Mesenchymal stem cell (in vitro differentiated cells and primary cell): ENCODE results near the gene RIMKLB.

Experiments
- DNase-seq: peaks from one replicate; pipeline ENCODE4 v3.0.0-alpha.2; 2013
- H2AFZ ChIP-seq: one replicate; pipeline ENCODE4 v1.6.1; 2013; ENCODE audit warnings: low read depth, mild to moderate bottlenecking, control low read depth, inconsistent platforms, low read length, moderate library complexity
- H2AK5ac ChIP-seq: 2 replicates; pipeline ENCODE4 v1.6.1; 2013; ENCODE audit warnings: low read length, moderate library complexity, mild to moderate bottlenecking, inconsistent platforms; ENCODE audit not compliant: severe bottlenecking
- H2BK120ac ChIP-seq: one replicate; pipeline ENCODE4 v1.6.1; 2013; ENCODE audit warnings: low read depth, mild to moderate bottlenecking, inconsistent platforms, low read length, moderate library complexity
- H2BK12ac ChIP-seq, 2 experiments: one replicate each; pipeline ENCODE4 v1.6.1; 2013; ENCODE audit warnings: inconsistent platforms in 2 of 2, low read length in 2 of 2, mild to moderate bottlenecking in 2 of 2, moderate library complexity in 2 of 2, control low read depth in 1 of 2
- H2BK15ac ChIP-seq: one replicate; pipeline ENCODE4 v1.6.1; 2013; ENCODE audit warnings: mild to moderate bottlenecking, low read depth, inconsistent platforms; ENCODE audit not compliant: poor library complexity, severe bottlenecking
- H2BK5ac ChIP-seq: 2 replicates; pipeline ENCODE4 v1.6.1; 2013; ENCODE audit warnings: low read depth, mild to moderate bottlenecking, low read length, control low read depth, inconsistent platforms; ENCODE audit not compliant: poor library complexity, severe bottlenecking
- H3K14ac ChIP-seq, 2 experiments: one replicate each; pipeline ENCODE4 v1.6.1; 2013; ENCODE audit warnings: inconsistent platforms in 2 of 2, low read length in 2 of 2, control low read depth in 1 of 2, mild to moderate bottlenecking in 1 of 2, moderate library complexity in 1 of 2
- H3K18ac ChIP-seq, 2 experiments: one replicate each; pipeline ENCODE4 v1.6.1; 2013; ENCODE audit warnings: inconsistent platforms in 2 of 2, low read length in 2 of 2, control low read depth in 1 of 2, low read depth in 1 of 2, mild to moderate bottlenecking in 1 of 2
- H3K23ac ChIP-seq, 2 experiments: one replicate each; pipeline ENCODE4 v1.6.1; 2013; ENCODE audit warnings: inconsistent platforms in 2 of 2, low read length in 2 of 2, mild to moderate bottlenecking in 2 of 2, moderate library complexity in 2 of 2, control low read depth in 1 of 2
- H3K27ac ChIP-seq: 2 replicates; pipeline ENCODE4 v1.5.1; 2013; ENCODE audit warnings: mild to moderate bottlenecking, moderate library complexity, low read length, control low read depth, inconsistent platforms; ENCODE audit not compliant: poor library complexity, severe bottlenecking
- H3K27me3 ChIP-seq, 2 experiments: 2 replicates each; pipeline versions ENCODE4 v1.6.1 to v1.7.0; 2013; ENCODE audit warnings: low read length in 2 of 2, mild to moderate bottlenecking in 2 of 2, moderate library complexity in 2 of 2, control low read depth in 1 of 2, inconsistent platforms in 1 of 2; ENCODE audit not compliant: control insufficient read depth in 1 of 2, insufficient read depth in 1 of 2
- H3K36me3 ChIP-seq, 2 experiments: 2 replicates each; pipeline versions ENCODE4 v1.6.1 to v1.7.0; 2013; ENCODE audit warnings: low read length in 2 of 2, control low read depth in 1 of 2, inconsistent platforms in 1 of 2, low read depth in 1 of 2, mild to moderate bottlenecking in 1 of 2; ENCODE audit not compliant: insufficient read depth in 2 of 2, control insufficient read depth in 1 of 2
- H3K4ac ChIP-seq, 2 experiments: one replicate each; pipeline ENCODE4 v1.6.1; 2013; ENCODE audit warnings: inconsistent platforms in 2 of 2, low read length in 2 of 2, mild to moderate bottlenecking in 2 of 2, moderate library complexity in 2 of 2, control low read depth in 1 of 2, low read depth in 1 of 2
- H3K4me1 ChIP-seq: 2 replicates; pipeline ENCODE4 v1.6.1; 2013; ENCODE audit warnings: low read depth, low read length, control low read depth; ENCODE audit not compliant: control insufficient read depth, insufficient read depth
- H3K4me2 ChIP-seq: 2 replicates; pipeline ENCODE4 v1.6.1; 2013; ENCODE audit warnings: low read length, mild to moderate bottlenecking, inconsistent platforms; ENCODE audit not compliant: poor library complexity, severe bottlenecking
- H3K4me3 ChIP-seq, 2 experiments: 2 replicates each; pipeline versions ENCODE4 v1.5.1 to v1.7.0; 2013; ENCODE audit warnings: low read length in 2 of 2, mild to moderate bottlenecking in 2 of 2, control low read depth in 1 of 2, low read depth in 1 of 2; ENCODE audit not compliant: insufficient read depth in 1 of 2
- H3K79me1 ChIP-seq: replicated peaks from 2 replicates; pipeline ENCODE4 v1.6.1; 2013; ENCODE audit warnings: mild to moderate bottlenecking, control low read depth, low read length, inconsistent platforms; ENCODE audit not compliant: poor library complexity, severe bottlenecking
- H3K9ac ChIP-seq: 2 replicates; pipeline ENCODE4 v1.7.0; 2013; ENCODE audit warnings: mild to moderate bottlenecking, low read length, moderate library complexity
- H3K9me3 ChIP-seq: 2 replicates; pipeline ENCODE4 v1.7.0; 2013; ENCODE audit warnings: mild to moderate bottlenecking, low read length; ENCODE audit not compliant: control insufficient read depth
- H4K8ac ChIP-seq: one replicate; pipeline ENCODE4 v1.6.1; 2013; ENCODE audit warnings: inconsistent platforms, mild to moderate bottlenecking, low read length, moderate library complexity
- H4K91ac ChIP-seq: one replicate; pipeline ENCODE4 v1.6.1; 2013; ENCODE audit warnings: mild to moderate bottlenecking, low read length, inconsistent platforms
- WGBS: methylation state at CpG from one replicate; pipeline ENCODE4 v1.1.7; 2013; ENCODE audit warnings: mixed read lengths; 5-methylcytosine and 5-hydroxymethylcytosine counted together

Gene RIMKLB

GRCh38 chr12:8689681-8690080 lies 8.1 kb upstream of the RIMKLB start:
- Histone ChIP-seq H2AFZ (no peak overlapping the region), H3K9me3 (no peaks in the 10 kb centered on the region), H4K91ac (no peak overlapping the region), H3K9ac (no peak overlapping the region), H3K4me1 (no peaks in the 10 kb centered on the region), H3K4ac (no peak overlapping the region), H3K23ac (no peak overlapping the region), H3K14ac (no peak overlapping the region), H4K8ac (no peak overlapping the region), H2AK5ac (no peak overlapping the region), H3K4me3 (no peak overlapping the region), H3K36me3 (no peaks in the 10 kb centered on the region), H3K79me1 (no peaks in the 10 kb centered on the region), H3K27ac (no peak overlapping the region), H2BK15ac (no peak overlapping the region), H3K4me2 (no peak overlapping the region), H3K18ac (no peak overlapping the region), H3K27me3 (no peaks in the 10 kb centered on the region), H2BK120ac (no peak overlapping the region), H2BK12ac (no peak overlapping the region), H2BK5ac (no peak overlapping the region)
- no peak for DNase-seq
- WGBS, result 84% methylated on average over 1 of the region's 4 CpGs

GRCh38 chr12:8692573-8692972 lies 5.2 kb upstream of the RIMKLB start:
- Histone ChIP-seq H2AFZ (no peak overlapping the region), H3K9me3 (no peaks in the 10 kb centered on the region), H3K9ac (peak overlapping the region; percentile 54), H3K4me1 (peaks cover 2% of the 10 kb centered on the region), H3K18ac (no peak overlapping the region), H2BK12ac (no peak overlapping the region), H3K4me3 (no peak overlapping the region), H3K27me3 (no peaks in the 10 kb centered on the region), H3K27ac (peak overlapping the region; percentile 21), H3K4me2 (no peak overlapping the region), H3K23ac (no peak overlapping the region), H2BK5ac (no peak overlapping the region), H3K4ac (no peak overlapping the region), H3K14ac (no peak overlapping the region), H3K36me3 (no peaks in the 10 kb centered on the region), H2AK5ac (no peak overlapping the region), H2BK15ac (no peak overlapping the region), H4K8ac (no peak overlapping the region), H4K91ac (no peak overlapping the region), H3K79me1 (no peaks in the 10 kb centered on the region), H2BK120ac (no peak overlapping the region)
- WGBS, result 20% methylated on average over 2 of the region's 5 CpGs
- DNase-seq, result peak; percentile 50

GRCh38 chr12:8695116-8695515 lies 2.7 kb upstream of the RIMKLB start:
- no peak for DNase-seq
- Histone ChIP-seq H3K4ac (no peak overlapping the region), H3K27me3 (no peaks in the 10 kb centered on the region), H3K79me1 (peaks cover 2% of the 10 kb centered on the region), H3K4me3 (no peak overlapping the region), H4K91ac (no peak overlapping the region), H3K36me3 (no peaks in the 10 kb centered on the region), H3K14ac (no peak overlapping the region), H3K9me3 (no peaks in the 10 kb centered on the region), H3K23ac (no peak overlapping the region), H3K4me2 (no peak overlapping the region), H4K8ac (no peak overlapping the region), H2BK12ac (no peak overlapping the region), H3K9ac (no peak overlapping the region), H3K4me1 (peaks cover 2% of the 10 kb centered on the region), H2BK120ac (no peak overlapping the region), H3K18ac (no peak overlapping the region), H2AFZ (no peak overlapping the region), H2BK15ac (no peak overlapping the region), H3K27ac (no peak overlapping the region), H2AK5ac (no peak overlapping the region), H2BK5ac (no peak overlapping the region)
- 95% methylated on average over 8 of the region's 10 CpGs for WGBS

- DNase-seq, result no peak
- peak overlapping the region in 1 of 2 experiments; percentile 83 for H3K4me3 ChIP-seq
- no peak overlapping the region for H2AFZ ChIP-seq
- H2BK12ac ChIP-seq, result no peak overlapping the region
- no peak overlapping the region for H3K23ac ChIP-seq
- peaks cover 2% of the 10 kb centered on the region for H3K4me1 ChIP-seq
- no peaks in the 10 kb centered on the region for H3K27me3 ChIP-seq
- no peak overlapping the region for H3K18ac ChIP-seq
- H4K8ac ChIP-seq, result no peak overlapping the region
- no peak overlapping the region for H4K91ac ChIP-seq
- peaks cover 2% of the 10 kb centered on the region for H3K79me1 ChIP-seq
- no peak overlapping the region for H3K4ac ChIP-seq
- H3K4me2 ChIP-seq, result peak overlapping the region; percentile 94
- H3K9me3 ChIP-seq, result no peaks in the 10 kb centered on the region
- no peak overlapping the region for H2BK15ac ChIP-seq
- WGBS, result 47% methylated on average over 4 of the region's 6 CpGs
- no peak overlapping the region for H2BK120ac ChIP-seq
- no peak overlapping the region for H2BK5ac ChIP-seq
- H3K9ac ChIP-seq, result peak overlapping the region; percentile 95
- no peak overlapping the region for H3K14ac ChIP-seq
- no peak overlapping the region for H2AK5ac ChIP-seq
- H3K36me3 ChIP-seq, result no peaks in the 10 kb centered on the region
- H3K27ac ChIP-seq, result no peak overlapping the region
These were observed 1.2 kb upstream of the RIMKLB start for GRCh38 chr12:8696442-8697090.
